Measurements from ENCODE around the gene USP11. TPM values are rescaled to one million over a fixed set of nuclear protein-coding genes. Genes with fewer than 3 reads are reported as not detected.

Gene USP11
- total RNA-seq, 1 donor from 2014 or later, result 106 TPM

DNA sequence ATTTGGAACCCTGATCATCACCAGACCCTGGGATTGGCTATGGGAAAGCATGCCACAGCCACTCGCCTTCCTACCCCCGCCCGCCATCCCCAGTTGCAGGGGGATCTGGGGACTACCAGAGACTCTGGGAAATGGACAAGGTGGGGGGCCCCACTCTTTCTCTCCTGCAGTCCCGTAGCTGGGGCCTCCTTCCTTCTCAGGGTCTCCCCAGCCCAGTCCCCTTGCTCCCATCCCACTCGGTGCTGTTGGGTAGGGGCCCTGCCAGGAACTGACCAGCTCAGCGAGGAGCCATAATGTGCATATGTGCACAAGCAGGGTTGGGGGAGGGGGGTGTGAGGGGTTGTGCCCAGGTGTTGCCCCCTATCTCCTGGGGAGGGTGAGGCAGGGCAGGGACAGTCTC lies 3.4 kb upstream of the USP11 start:
- TF ChIP-seq, protein P1, sequence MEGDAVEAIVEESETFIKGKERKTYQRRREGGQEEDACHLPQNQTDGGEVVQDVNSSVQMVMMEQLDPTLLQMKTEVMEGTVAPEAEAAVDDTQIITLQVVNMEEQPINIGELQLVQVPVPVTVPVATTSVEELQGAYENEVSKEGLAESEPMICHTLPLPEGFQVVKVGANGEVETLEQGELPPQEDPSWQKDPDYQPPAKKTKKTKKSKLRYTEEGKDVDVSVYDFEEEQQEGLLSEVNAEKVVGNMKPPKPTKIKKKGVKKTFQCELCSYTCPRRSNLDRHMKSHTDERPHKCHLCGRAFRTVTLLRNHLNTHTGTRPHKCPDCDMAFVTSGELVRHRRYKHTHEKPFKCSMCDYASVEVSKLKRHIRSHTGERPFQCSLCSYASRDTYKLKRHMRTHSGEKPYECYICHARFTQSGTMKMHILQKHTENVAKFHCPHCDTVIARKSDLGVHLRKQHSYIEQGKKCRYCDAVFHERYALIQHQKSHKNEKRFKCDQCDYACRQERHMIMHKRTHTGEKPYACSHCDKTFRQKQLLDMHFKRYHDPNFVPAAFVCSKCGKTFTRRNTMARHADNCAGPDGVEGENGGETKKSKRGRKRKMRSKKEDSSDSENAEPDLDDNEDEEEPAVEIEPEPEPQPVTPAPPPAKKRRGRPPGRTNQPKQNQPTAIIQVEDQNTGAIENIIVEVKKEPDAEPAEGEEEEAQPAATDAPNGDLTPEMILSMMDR (IDR thresholded peaks at IDR 0.05), result no peak
- TF ChIP-seq EZH2 (IDR thresholded peaks at IDR 0.05), result no peak
- TF ChIP-seq EZH2phosphoT487 (IDR thresholded peaks at IDR 0.05), result no peak
- Histone ChIP-seq H3K36me3 (peaks cover 8% of the 10 kb centered on the region), H3K27ac (no peak overlapping the region), H3K79me2 (ENCODE audit: low read depth) (peaks cover 18% of the 10 kb centered on the region), H3K9me3 (ENCODE audit: low read depth) (no peaks in the 10 kb centered on the region), H3K27me3 (no peaks in the 10 kb centered on the region), H2AFZ (replicated peaks) (no peak overlapping the region), H3K9ac (no peak overlapping the region), H3K4me1 (peaks cover 1% of the 10 kb centered on the region), H3F3A (ENCODE audit: low read depth) (peaks cover 43% of the 10 kb centered on the region), H3K4me2 (no peak overlapping the region), H3K4me3 (no peak overlapping the region), H4K20me1 (ENCODE audit: low read depth) (peaks cover under 1% of the 10 kb centered on the region)
- Mint-ChIP-seq H3K4me3 (no peak overlapping the region), H3K27ac (no peak overlapping the region), H3K4me1 (peaks cover 12% of the 10 kb centered on the region), H3K27me3 (ENCODE audit: insufficient read depth, low read depth) (peaks cover 10% of the 10 kb centered on the region), H3K36me3 (peaks cover 43% of the 10 kb centered on the region), H3K9me3 (no peaks in the 10 kb centered on the region)
- no peak for DNase-seq (ENCODE audit: low spot score)

DNA sequence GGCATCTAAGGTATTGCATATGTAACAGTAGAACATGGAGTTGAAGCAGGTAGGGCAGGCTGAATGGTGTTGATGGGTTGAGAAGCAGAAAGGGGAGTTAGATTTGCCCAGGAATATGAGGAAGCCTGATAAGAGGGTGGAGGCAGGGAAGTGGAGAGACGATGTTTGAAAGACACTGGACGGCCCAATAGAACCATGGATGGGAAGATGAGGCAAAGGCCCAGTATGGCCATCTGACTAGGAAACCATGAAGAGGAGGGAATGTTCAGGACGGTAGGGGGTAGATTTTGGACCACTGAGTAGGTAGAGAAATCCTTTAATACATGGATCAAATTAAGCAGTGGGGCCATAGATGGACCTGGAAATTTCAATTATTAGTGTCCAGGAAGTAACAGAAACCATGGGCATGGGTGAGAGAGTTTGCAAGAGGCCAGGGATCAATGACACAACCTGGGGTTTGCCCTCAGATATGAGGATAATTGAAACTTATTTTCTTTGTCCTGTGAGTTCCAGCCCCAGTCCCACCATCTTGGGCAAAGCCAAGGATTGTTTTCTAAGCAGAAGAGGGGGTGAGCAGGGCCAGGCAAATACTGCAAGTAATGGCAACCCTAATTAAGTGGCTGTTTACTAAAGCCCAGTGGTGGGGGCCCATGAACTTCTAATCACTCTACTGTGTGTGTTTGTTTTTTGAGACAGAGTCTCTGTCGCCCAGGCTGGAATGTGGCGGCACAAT lies 2.5 kb upstream of the USP11 start:
- peak overlapping the region; percentile 3 for H3K27ac Mint-ChIP-seq

DNA sequence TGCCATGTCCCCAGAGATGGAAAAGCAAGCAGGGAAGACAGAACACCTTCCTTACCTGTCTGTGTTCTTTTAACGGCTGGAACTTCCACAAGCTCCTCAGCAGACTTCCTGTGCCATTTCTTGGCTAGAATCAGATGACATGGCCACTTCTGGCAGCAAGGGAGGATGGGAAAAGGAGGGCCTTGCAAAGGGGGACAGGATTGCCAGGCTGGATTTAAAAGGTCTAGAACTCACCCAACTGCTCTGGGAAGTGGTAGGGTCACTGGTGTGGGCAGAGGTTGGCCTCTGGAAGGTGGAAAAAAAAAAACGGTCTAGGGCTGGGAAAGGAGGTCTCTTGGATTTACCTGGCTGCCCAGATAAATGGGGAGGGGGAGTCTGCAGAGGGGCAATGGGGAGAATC lies 1.6 kb upstream of the USP11 start:
- Mint-ChIP-seq H3K27me3 (ENCODE audit: insufficient read depth, low read depth) (peaks cover 10% of the 10 kb centered on the region), H3K4me3 (peak overlapping the region; percentile 23), H3K9me3 (no peaks in the 10 kb centered on the region), H3K27ac (no peak overlapping the region), H3K36me3 (peaks cover 29% of the 10 kb centered on the region), H3K4me1 (peaks cover 23% of the 10 kb centered on the region)
- no peak overlapping the region for H3K4me2 ChIP-seq
- H3K4me1 ChIP-seq, result peaks cover 10% of the 10 kb centered on the region
- H2AFZ ChIP-seq (replicated peaks), result no peak overlapping the region
- no peak for DNase-seq (ENCODE audit: low spot score)
- no peak overlapping the region for H3K9ac ChIP-seq
- H3K27ac ChIP-seq, result no peak overlapping the region
- no peaks in the 10 kb centered on the region for H3K9me3 ChIP-seq (ENCODE audit: low read depth)
- H4K20me1 ChIP-seq (ENCODE audit: low read depth), result no peaks in the 10 kb centered on the region
- TF ChIP-seq, protein P1 (IDR thresholded peaks at IDR 0.05), result no peak
- TF ChIP-seq EZH2phosphoT487 (IDR thresholded peaks at IDR 0.05), result no peak
- TF ChIP-seq EZH2 (IDR thresholded peaks at IDR 0.05), result no peak
- H3F3A ChIP-seq (ENCODE audit: low read depth), result peaks cover 43% of the 10 kb centered on the region
- no peaks in the 10 kb centered on the region for H3K27me3 ChIP-seq
- H3K36me3 ChIP-seq, result peaks cover 4% of the 10 kb centered on the region
- peaks cover 36% of the 10 kb centered on the region for H3K79me2 ChIP-seq (ENCODE audit: low read depth)
- no peak overlapping the region for H3K4me3 ChIP-seq

More for the DNA sequence above, 2.5 kb upstream of the USP11 start:
- Histone ChIP-seq H3K4me1 (peaks cover 10% of the 10 kb centered on the region), H3F3A (ENCODE audit: low read depth) (peaks cover 43% of the 10 kb centered on the region), H3K4me2 (no peak overlapping the region), H3K4me3 (no peak overlapping the region), H3K36me3 (peaks cover 6% of the 10 kb centered on the region), H3K27ac (no peak overlapping the region), H3K9me3 (ENCODE audit: low read depth) (no peaks in the 10 kb centered on the region), H3K9ac (no peak overlapping the region), H4K20me1 (ENCODE audit: low read depth) (no peaks in the 10 kb centered on the region), H3K27me3 (no peaks in the 10 kb centered on the region), H3K79me2 (ENCODE audit: low read depth) (peaks cover 27% of the 10 kb centered on the region), H2AFZ (replicated peaks) (no peak overlapping the region)
- Mint-ChIP-seq H3K4me3 (peak overlapping the region; percentile 1), H3K4me1 (peaks cover 16% of the 10 kb centered on the region), H3K27me3 (ENCODE audit: insufficient read depth, low read depth) (peaks cover 10% of the 10 kb centered on the region), H3K9me3 (no peaks in the 10 kb centered on the region), H3K36me3 (peaks cover 36% of the 10 kb centered on the region)
- no peak for DNase-seq (ENCODE audit: low spot score)
- TF ChIP-seq EZH2 (IDR thresholded peaks at IDR 0.05) (no peak), EZH2phosphoT487 (IDR thresholded peaks at IDR 0.05) (no peak)
- TF ChIP-seq, protein P1 (IDR thresholded peaks at IDR 0.05), result no peak

Data from neural progenitor cell (in vitro differentiated cells).